NB4 (cell line): Measurements from ENCODE around the gene LYPLA2.

Experiments used
- CTCF ChIP-seq: IDR thresholded peaks from one replicate; pipeline ENCODE4 v1.5.1; 2012; ENCODE audit warnings: low read depth, low read length
- MAX ChIP-seq: IDR thresholded peaks from 2 replicates; pipeline ENCODE4 v1.6.1; 2011; ENCODE audit warnings: low read depth, low read length
- MYC ChIP-seq: IDR thresholded peaks from 2 replicates; pipeline ENCODE4 v1.6.1; 2011; ENCODE audit warnings: low read depth, low read length
- POLR2A ChIP-seq: IDR thresholded peaks from 2 replicates; pipeline ENCODE4 v1.6.1; 2011; ENCODE audit warnings: mild to moderate bottlenecking; ENCODE audit not compliant: insufficient read length; ENCODE audit errors: extremely low read depth

GRCh38 chr1:23752909-23753308, 38.0 kb upstream of the LYPLA2 start:
- TF ChIP-seq CTCF: no peak
- no peak for TF ChIP-seq POLR2A
- no peak for TF ChIP-seq MAX
- no peak for TF ChIP-seq MYC
